G401 (cell line): ENCODE measurements around the gene UPK3B. TPM values are rescaled to one million over a fixed set of nuclear protein-coding genes. Genes with fewer than 3 reads are reported as not detected.
"Not testable (repeated sequence)": the region's sequence is repeated elsewhere in the genome, so short reads cannot be mapped to it uniquely, and the experiment has no call there.

Experiments used
- DNase-seq: peaks from one replicate; pipeline ENCODE4 v3.0.0-alpha.2; 2015; ENCODE audit warnings: low spot score
- in situ Hi-C: cut with HindIII; loops from 2 replicates; pipeline ENCODE4 v1.10.0; 2016; ENCODE audit warnings: low sequenced_read_pairs, mixed read lengths
- total RNA-seq: library from RNA; depleted of rRNA; stranded (reverse); fragments of >200 nt; shearing (Covaris generic); gene quantifications from 2 replicates; pipeline ENCODE4 v1.2.3, GENCODE V29; 2014; rRNA removed

UPK3B gene
- 20.1 and 24.1 TPM in 2 replicates for total RNA-seq

- in situ Hi-C loops, result no loop called here
- DNase-seq, result no peak
These were observed at the start of gene UPK3B for GRCh38 chr7:76509931-76510877. TSS of gene UPK3B (plus strand) at chr7:76510552. CDS start at chr7:76510653, 101 bp downstream.

GRCh38 chr7:76460767-76461166 lies 49.6 kb upstream of the UPK3B start:
- DNase-seq, in situ Hi-C loops: not testable (repeated sequence)

GRCh38 chr7:76461464-76462101 lies 48.8 kb upstream of the UPK3B start, which contains the start of gene DTX2:
TSS of gene DTX2 (plus strand) at chr7:76461709. CDS start at chr7:76480510, 18,801 bp downstream.
- DNase-seq, in situ Hi-C loops: not testable (repeated sequence)

- in situ Hi-C loops, DNase-seq: not testable (repeated sequence)
These were observed 48.0 kb upstream of the UPK3B start for GRCh38 chr7:76462271-76462882.

GRCh38 chr7:76464959-76465358 lies 45.4 kb upstream of the UPK3B start:
- in situ Hi-C loops, DNase-seq: not testable (repeated sequence)

- DNase-seq, in situ Hi-C loops: not testable (repeated sequence)
These were observed 44.4 kb upstream of the UPK3B start for GRCh38 chr7:76465950-76466349.

- in situ Hi-C loops, DNase-seq: not testable (repeated sequence)
These were observed 42.5 kb upstream of the UPK3B start for GRCh38 chr7:76467743-76468404.

GRCh38 chr7:76471556-76472221 lies 38.7 kb upstream of the UPK3B start:
- in situ Hi-C loops, DNase-seq: not testable (repeated sequence)

- DNase-seq, in situ Hi-C loops: not testable (repeated sequence)
These were observed 37.3 kb upstream of the UPK3B start for GRCh38 chr7:76473097-76473496.

GRCh38 chr7:76476280-76476679 lies 34.1 kb upstream of the UPK3B start:
- DNase-seq, in situ Hi-C loops: not testable (repeated sequence)

- in situ Hi-C loops, result not testable (repeated sequence)
These were observed 33.4 kb upstream of the UPK3B start for GRCh38 chr7:76476742-76477474.

GRCh38 chr7:76479628-76480027 lies 30.7 kb upstream of the UPK3B start:
- in situ Hi-C loops, DNase-seq: not testable (repeated sequence)

More at GRCh38 chr7:76476742-76477474, 33.4 kb upstream of the UPK3B start:
- DNase-seq, result not testable (repeated sequence)

GRCh38 chr7:76480403-76481253 lies 29.7 kb upstream of the UPK3B start:
- in situ Hi-C loops, DNase-seq: not testable (repeated sequence)

GRCh38 chr7:76482660-76483059 lies 27.7 kb upstream of the UPK3B start:
- in situ Hi-C loops, DNase-seq: not testable (repeated sequence)

GRCh38 chr7:76483081-76483480 lies 27.3 kb upstream of the UPK3B start:
- in situ Hi-C loops, DNase-seq: not testable (repeated sequence)

- in situ Hi-C loops, DNase-seq: not testable (repeated sequence)
These were observed 25.9 kb upstream of the UPK3B start for GRCh38 chr7:76484456-76484855.
